CD4-positive, alpha-beta T cell treated with Interferon alpha-2 for 1 hour (primary cell): ENCODE measurements around the gene IFT25.
"Not testable (repeated sequence)": the region's sequence is repeated elsewhere in the genome, so short reads cannot be mapped to it uniquely, and the experiment has no call there.

ENCODE experiments used
- DNase-seq, 2 donors: peaks; one replicate each; pipeline ENCODE4 v3.0.0-alpha.2; 2020 to 2022

IFT25 gene

GRCh38 chr1:53945433-53946251 is at the start of gene IFT25:
Gene IFT25, minus strand, starts transcription at chr1:53945699. Its CDS starts 5,617 bp downstream, at chr1:53940082.
- peak; percentile 96 to 98 for DNase-seq

- DNase-seq: not testable (repeated sequence)
Measured at GRCh38 chr1:53994516-53994915, 49.0 kb upstream of the IFT25 start.

GRCh38 chr1:53992085-53992874 is 46.8 kb upstream of the IFT25 start:
- no peak for DNase-seq

GRCh38 chr1:53987880-53988279 is 42.4 kb upstream of the IFT25 start:
- DNase-seq: no peak

GRCh38 chr1:53986458-53986857 is 41.0 kb upstream of the IFT25 start:
- no peak for DNase-seq

- no peak for DNase-seq
Measured at GRCh38 chr1:53984726-53985125, 39.2 kb upstream of the IFT25 start.

GRCh38 chr1:53982763-53983104 is 37.2 kb upstream of the IFT25 start:
- no peak for DNase-seq

GRCh38 chr1:53982034-53982762 is 36.7 kb upstream of the IFT25 start:
- DNase-seq: no peak

- no peak for DNase-seq
Measured at GRCh38 chr1:53981220-53981619, 35.7 kb upstream of the IFT25 start.

GRCh38 chr1:53979712-53980450 is 34.4 kb upstream of the IFT25 start:
- DNase-seq: no peak

GRCh38 chr1:53975861-53976260 is 30.4 kb upstream of the IFT25 start:
- DNase-seq: no peak

GRCh38 chr1:53971718-53972117 is 26.2 kb upstream of the IFT25 start:
- DNase-seq: no peak

- DNase-seq: not testable (repeated sequence)
Measured at GRCh38 chr1:53969323-53969722, 23.8 kb upstream of the IFT25 start.

- DNase-seq: no peak
Measured at GRCh38 chr1:53968125-53968513, 22.6 kb upstream of the IFT25 start.

GRCh38 chr1:53967409-53968124 is 22.1 kb upstream of the IFT25 start:
- no peak for DNase-seq

- no peak for DNase-seq
Measured at GRCh38 chr1:53966794-53967193, 21.3 kb upstream of the IFT25 start.

- DNase-seq: no peak
Measured at GRCh38 chr1:53964109-53964508, 18.6 kb upstream of the IFT25 start.

GRCh38 chr1:53963460-53963859 is 18.0 kb upstream of the IFT25 start:
- no peak for DNase-seq

- no peak for DNase-seq
Measured at GRCh38 chr1:53962395-53962794, 16.9 kb upstream of the IFT25 start.

- peak in 1 of 2 donors; percentile 72 for DNase-seq
Measured at GRCh38 chr1:53959664-53960250, 14.3 kb upstream of the IFT25 start.

- DNase-seq: no peak
Measured at GRCh38 chr1:53957194-53957818, 11.8 kb upstream of the IFT25 start.
